GM10248 (cell line): ENCODE measurements around the gene SLC51A.

Source experiments
- CTCF ChIA-PET: fragments of 300-600 bp; sonication (Branson Sonifier 250); formaldehyde crosslinking; extraction: SDS; loops from one replicate; lab custom pipeline; 2021; ENCODE audit warnings: antibody characterized with exemption; lab: Yijun Ruan, JAX
- POLR2A ChIA-PET: fragments of 350-650 bp; sonication (Branson Sonifier 250); formaldehyde crosslinking; extraction: SDS; loops from one replicate; lab custom pipeline; 2020; ENCODE audit warnings: antibody characterized with exemption; lab: Yijun Ruan, JAX
- DNase-seq: peaks from one replicate; pipeline ENCODE4 v3.0.0; 2012; ENCODE audit errors: extremely low spot score
- TF ChIP-seq, protein P1 (sequence below): IDR thresholded peaks from 2 replicates; pipeline ENCODE4 v1.5.1; 2012; ENCODE audit warnings: mild to moderate bottlenecking, low read depth; ENCODE audit errors: extremely low read depth, missing control alignments, control extremely low read depth

SLC51A gene

GRCh38 chr3:196192524-196193051 is 23.7 kb upstream of the SLC51A start:
- POLR2A ChIA-PET, result interaction anchor here (0.5 to 1.4 kb wide), 5 partner anchors 13 to 113 kb away, joined by 3 to 5 read pairs (median 4); no protein-coding TSS in a partner anchor
- DNase-seq, result no peak
- CTCF ChIA-PET, result interaction anchor here (1.6 to 12.2 kb wide), 5 partner anchors 11 to 119 kb away, joined by 3 to 195 read pairs (median 7); no protein-coding TSS in a partner anchor
- TF ChIP-seq, protein P1, sequence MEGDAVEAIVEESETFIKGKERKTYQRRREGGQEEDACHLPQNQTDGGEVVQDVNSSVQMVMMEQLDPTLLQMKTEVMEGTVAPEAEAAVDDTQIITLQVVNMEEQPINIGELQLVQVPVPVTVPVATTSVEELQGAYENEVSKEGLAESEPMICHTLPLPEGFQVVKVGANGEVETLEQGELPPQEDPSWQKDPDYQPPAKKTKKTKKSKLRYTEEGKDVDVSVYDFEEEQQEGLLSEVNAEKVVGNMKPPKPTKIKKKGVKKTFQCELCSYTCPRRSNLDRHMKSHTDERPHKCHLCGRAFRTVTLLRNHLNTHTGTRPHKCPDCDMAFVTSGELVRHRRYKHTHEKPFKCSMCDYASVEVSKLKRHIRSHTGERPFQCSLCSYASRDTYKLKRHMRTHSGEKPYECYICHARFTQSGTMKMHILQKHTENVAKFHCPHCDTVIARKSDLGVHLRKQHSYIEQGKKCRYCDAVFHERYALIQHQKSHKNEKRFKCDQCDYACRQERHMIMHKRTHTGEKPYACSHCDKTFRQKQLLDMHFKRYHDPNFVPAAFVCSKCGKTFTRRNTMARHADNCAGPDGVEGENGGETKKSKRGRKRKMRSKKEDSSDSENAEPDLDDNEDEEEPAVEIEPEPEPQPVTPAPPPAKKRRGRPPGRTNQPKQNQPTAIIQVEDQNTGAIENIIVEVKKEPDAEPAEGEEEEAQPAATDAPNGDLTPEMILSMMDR, result no peak

DNA sequence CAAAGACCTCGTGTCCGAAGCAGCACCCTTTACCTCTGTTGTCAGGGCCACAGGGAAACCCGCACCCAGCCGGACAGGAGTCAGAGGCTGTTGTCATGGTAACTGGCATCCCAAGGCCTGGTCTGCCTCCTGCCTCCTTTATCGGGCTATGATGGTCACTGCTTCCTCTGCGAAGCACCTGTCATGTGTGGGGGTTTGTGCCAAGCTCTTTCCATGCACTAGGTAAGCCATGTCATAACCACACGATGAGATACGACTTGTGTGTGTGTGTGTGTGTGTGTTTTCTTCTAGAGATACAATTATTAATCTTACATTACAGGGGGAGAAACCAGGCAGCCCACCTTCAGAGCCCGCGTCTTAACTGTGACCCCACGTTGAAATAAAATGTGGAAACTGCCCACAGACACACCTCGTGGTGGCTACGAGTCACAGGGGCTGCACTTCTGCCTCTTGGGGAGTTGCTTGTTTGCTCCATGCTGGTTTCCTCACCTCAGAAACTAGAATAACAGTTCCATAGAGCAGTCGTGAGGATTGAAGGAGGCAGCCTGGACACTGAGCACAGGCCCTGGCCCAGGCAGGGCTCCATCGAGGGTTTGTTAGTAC is 23.1 kb upstream of the SLC51A start:
- DNase-seq, result no peak
- TF ChIP-seq, protein P1, result no peak
- POLR2A ChIA-PET, result interaction anchor here (0.5 to 1.4 kb wide), 5 partner anchors 14 to 113 kb away, joined by 3 to 5 read pairs (median 4); no protein-coding TSS in a partner anchor
- CTCF ChIA-PET, result interaction anchor here (1.6 to 12.2 kb wide), 4 partner anchors 12 to 120 kb away, joined by 3 to 195 read pairs (median 8); no protein-coding TSS in a partner anchor

DNA sequence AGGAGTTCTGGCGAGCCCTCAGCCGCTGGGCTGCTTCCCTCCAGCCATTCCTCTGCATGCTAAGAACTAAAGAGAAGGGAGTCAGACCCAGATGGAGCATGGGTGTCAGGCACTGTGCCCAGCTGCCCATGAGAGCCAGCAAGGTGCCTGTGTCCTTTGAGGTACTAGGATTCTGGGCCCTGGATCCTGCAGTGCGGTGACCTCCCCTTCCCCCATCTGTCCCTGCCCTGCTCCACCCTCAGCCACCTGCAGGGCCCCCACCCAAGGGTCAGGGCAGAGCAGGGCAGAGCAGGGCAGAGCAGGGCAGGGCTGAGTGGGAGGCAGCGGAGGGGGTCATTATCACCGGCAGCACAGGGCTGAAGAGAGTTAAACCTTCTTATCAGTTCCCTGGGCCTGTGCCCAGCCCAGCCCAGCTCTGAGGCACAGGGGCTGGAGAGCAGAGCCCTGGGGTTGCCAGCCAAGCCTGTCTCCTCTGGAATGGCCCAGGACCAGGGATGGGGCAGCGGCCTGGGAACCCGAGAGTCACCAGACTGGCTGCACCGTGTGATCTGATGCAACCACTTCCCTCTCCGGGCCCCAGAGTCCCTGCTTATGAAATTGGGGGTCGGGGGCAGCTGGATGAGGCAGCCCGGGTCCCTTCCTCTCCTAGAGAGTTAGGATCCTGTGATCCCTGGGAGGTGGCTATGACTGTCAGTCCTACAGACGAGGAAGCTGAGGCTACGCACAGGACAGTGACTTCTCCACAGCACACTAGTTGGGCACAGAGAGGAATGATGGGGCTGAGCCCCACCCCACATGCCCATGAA is 22.4 kb upstream of the SLC51A start:
- TF ChIP-seq, protein P1, result no peak
- POLR2A ChIA-PET, result no interaction called here
- CTCF ChIA-PET, result interaction anchor here (1.0 to 12.2 kb wide), 9 partner anchors 10 to 172 kb away, joined by 3 to 195 read pairs (median 4); no protein-coding TSS in a partner anchor
- DNase-seq, result no peak

GRCh38 chr3:196194542-196194915 is 21.8 kb upstream of the SLC51A start:
- POLR2A ChIA-PET, result no interaction called here
- TF ChIP-seq, protein P1, result no peak
- no peak for DNase-seq
- CTCF ChIA-PET, result interaction anchor here (0.7 to 12.2 kb wide), 10 partner anchors 8 to 172 kb away, joined by 3 to 195 read pairs (median 4); no protein-coding TSS in a partner anchor

DNA sequence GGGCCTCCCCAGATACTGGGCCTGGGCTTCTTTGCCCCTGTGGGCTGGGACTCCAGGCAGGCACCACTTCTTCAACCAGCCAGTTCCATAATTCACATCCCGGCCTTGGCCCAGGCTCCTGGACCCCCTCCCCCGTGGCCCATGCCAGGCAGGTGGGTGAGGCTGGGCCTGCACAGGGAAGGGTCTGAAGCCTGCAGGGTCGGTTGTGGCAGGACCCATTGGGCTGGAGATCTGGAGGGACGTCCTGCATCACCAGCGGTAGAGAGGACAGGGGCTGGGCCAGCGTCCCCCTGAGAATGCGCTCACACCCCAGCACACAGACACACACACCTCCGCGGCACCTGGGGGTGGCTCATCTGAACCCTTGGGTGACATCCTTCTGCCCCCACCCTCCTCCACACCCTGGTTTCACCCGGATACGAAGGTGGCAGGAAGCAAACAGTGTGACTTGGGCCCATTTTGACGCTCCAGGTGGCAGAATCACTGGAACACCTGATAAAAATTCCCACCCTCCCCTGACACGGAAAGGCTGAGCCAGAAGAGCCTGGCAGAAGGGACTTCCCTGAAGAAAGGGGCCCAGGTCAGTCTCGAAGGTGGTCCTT is 20.6 kb upstream of the SLC51A start:
- ChIA-PET CTCF (interaction anchor here (0.6 to 12.2 kb wide), 31 partner anchors 9 to 193 kb away, joined by 3 to 195 read pairs (median 5); no protein-coding TSS in a partner anchor), POLR2A (no interaction called here)
- DNase-seq, result no peak
- TF ChIP-seq, protein P1, result no peak

GRCh38 chr3:196197524-196197923 is 18.8 kb upstream of the SLC51A start:
- TF ChIP-seq, protein P1, result no peak
- POLR2A ChIA-PET, result no interaction called here
- no peak for DNase-seq
- CTCF ChIA-PET, result interaction anchor here (0.7 to 12.2 kb wide), 15 partner anchors 9 to 175 kb away, joined by 3 to 195 read pairs (median 8); no protein-coding TSS in a partner anchor
